HG03025 (cell line): ENCODE data around the gene NCOA3.

Source experiments
- ATAC-seq: cut with Tn5 transposase; IDR thresholded peaks from one replicate; pipeline ENCODE4 v1.9.1; 2021; ENCODE audit warnings: mild to moderate bottlenecking, moderate library complexity; ENCODE audit not compliant: unreplicated experiment, low FRiP score

Gene NCOA3

DNA sequence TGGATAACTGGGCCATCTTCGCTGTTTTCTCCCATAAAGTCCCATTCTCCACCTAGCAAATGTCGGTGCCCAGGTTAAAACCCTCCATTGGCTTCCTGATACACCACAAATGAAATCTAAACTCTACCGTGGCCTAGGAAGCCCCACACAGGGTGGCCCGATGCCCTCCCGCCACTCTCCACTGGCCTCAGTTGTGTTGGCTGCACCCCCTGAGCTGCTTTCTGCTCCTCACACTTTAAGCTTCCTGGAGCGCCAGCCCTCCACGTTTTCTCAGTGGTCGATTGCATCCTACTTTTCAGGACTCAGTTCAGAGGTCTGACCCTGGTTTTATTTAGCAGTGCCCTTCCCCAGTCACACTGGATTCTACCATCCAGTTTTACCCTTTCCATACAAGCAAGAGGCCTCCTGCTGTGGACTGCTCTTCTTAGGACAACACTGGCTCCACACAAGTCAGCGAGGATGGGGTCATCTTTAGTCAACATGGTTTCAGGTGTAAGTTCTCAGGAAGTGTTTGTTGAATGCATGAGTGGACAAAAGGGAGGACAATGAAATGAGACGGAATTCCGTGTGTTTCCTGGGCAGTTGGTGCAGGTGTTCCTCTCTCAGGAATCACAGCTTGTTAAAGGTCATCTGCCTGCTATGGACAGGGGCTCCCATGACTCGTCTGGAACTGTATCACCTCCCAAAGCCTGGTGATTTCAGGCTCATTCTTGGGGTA lies 159.5 kb downstream of the NCOA3 start:
- ATAC-seq: no peak

DNA sequence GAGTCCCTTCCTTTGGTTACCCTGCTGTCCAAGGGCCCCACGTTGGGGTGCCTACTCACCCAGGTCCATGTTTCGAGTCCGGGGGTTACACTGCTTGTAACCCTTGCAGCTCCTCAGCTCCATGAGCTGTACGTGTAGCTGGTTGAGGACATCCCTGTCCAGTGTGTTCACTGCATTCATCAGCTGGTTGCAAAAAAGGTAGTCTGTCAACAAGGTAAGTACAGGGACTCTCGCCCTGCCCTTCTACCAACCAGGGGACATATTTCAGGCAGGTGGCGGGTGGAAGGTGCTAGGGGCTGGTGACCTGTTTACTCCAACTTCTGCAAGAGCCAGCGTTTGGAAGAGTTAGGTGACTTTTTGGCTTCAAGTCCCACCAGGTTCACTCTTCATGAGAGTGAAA lies 160.0 kb downstream of the NCOA3 start:
- ATAC-seq: no peak

DNA sequence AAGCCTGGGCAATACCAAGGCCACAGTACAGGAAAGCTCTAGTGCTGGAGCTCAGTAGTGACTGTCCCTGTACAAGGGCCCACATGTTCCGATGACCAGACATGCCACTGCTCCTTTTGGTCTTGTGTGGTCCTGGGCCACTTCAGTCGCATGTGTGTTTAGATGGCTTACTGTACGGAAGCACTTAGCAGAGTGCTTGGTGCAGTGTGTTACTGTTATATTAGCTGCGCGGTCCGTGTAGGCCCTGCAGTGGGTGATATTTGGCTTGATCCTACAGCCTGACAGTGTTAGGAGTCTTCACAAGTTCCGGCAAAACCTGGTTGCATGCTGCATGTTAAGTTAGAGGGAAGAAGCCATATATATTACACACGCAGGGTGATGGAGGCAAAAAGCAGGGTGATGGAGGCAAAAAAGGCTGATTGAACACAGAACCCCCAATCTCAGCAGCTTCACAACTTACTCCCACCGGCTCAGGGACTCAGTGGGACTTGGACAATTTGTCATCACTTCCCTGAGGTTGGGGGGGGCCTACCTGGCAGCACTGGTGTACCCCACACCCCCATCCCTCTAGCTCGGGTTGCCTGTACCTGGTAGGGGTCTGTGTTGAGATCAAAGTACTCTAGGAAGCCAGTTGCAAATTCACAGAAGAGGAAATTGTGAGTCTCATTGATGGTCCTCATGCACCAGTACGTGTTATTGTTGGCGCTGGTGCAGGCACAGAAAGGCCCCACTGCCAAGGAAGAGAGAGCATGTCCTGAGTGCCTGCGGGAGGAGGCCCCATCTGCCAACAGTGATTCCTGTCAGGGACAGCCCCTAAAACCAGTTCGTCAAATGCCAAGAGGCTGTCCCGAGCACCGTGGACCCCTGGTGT lies 161.0 kb downstream of the NCOA3 start:
- no peak for ATAC-seq

DNA sequence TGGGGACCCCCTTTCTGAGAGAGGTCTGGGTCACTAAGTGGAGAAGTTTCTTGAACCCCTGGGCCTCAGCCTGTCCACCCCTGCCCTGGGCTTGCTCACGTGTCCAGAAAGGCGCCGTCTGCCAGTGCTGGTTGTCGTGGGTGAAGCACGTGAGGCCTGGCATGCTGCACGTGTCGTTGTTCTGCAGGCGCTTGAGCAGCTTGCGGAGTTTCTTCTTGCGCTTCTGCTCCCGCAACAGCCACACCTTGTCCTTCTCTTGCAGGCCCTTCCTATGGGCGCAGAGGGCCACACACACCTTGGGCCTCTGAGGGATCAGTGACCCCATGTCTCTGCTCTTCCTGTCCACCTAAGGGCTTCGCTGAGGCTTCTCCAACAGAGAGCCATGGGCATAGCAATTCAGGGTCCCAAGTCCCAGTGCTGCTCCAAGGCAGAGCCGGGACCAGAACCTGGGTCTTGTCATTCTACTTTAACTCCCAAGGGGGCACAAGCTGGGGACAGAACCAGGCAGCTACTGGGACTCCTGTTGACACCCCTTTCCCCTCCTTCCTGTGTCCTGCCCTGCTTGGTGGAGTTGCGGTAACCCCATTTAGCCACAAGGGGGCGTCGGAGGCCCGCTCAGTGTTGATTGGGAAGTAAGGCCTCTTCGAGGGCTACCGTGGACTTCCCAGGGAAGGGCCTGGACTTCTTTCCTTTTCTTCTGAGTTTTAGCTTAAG lies 161.8 kb downstream of the NCOA3 start:
- ATAC-seq: no peak

DNA sequence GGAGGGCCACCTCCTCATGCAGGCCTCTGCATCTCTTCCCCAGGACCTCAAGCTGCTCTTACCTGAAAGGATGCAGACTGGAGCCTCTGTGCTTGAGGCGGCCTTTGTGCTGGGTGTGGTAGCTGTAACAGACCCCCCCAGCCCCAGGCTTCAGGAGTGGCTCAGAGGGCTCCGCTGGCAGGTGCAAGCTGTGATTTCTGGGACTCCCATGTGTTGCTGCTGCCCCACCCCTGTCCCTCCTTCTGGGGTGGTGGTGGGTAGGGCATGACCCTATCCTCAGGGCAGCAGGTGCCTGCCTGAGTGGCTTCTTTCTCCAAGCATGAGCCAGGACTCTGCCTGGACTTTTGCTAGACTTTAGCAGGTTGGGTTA lies 162.4 kb downstream of the NCOA3 start:
- ATAC-seq: no peak

- no peak for ATAC-seq
Observed at GRCh38 chr20:47664744-47665143, 163.1 kb downstream of the NCOA3 start.

GRCh38 chr20:47665221-47665991 lies 163.7 kb downstream of the NCOA3 start:
- ATAC-seq: no peak

DNA sequence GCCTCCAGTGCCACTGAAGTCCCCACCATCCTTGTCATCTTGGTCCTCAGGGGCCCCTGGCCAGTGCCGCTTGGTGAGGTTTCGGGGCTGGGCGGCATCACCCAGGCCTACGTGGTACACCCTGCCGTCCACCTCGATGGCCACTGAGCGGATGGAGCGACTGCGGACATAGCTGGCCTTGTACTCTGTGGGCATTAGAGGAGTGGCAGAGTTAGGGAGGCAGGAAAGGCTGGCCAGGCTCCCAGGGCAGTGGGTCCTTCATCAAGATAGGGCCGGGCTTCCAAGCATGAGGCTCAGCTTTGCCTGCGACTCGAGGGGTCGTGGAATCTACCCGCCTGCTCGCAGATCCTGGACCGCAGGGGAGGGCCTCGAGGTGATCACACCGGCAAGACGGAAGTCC lies 164.6 kb downstream of the NCOA3 start:
- no peak for ATAC-seq

DNA sequence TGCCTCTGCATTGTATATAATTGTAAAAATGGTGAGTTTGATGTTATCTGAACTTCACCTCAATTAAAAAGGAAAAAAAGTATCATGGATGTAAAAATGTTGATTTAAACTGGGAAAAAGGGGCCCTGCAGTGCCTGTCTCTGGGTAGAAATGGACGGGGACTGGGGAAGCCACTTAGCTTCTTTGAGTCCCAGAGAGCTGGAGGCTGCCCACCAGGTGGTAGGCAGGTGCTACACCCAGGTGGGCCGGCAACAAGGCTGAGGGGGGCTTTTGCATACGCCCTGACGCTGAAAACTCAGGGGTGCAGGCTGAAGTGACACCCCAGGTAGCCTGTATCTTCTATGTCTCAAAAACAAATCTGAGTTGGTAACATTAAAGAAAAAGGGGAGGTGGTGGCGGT lies 165.4 kb downstream of the NCOA3 start:
- ATAC-seq: no peak

- no peak for ATAC-seq
Observed at GRCh38 chr20:47667531-47668312, 166.0 kb downstream of the NCOA3 start.

DNA sequence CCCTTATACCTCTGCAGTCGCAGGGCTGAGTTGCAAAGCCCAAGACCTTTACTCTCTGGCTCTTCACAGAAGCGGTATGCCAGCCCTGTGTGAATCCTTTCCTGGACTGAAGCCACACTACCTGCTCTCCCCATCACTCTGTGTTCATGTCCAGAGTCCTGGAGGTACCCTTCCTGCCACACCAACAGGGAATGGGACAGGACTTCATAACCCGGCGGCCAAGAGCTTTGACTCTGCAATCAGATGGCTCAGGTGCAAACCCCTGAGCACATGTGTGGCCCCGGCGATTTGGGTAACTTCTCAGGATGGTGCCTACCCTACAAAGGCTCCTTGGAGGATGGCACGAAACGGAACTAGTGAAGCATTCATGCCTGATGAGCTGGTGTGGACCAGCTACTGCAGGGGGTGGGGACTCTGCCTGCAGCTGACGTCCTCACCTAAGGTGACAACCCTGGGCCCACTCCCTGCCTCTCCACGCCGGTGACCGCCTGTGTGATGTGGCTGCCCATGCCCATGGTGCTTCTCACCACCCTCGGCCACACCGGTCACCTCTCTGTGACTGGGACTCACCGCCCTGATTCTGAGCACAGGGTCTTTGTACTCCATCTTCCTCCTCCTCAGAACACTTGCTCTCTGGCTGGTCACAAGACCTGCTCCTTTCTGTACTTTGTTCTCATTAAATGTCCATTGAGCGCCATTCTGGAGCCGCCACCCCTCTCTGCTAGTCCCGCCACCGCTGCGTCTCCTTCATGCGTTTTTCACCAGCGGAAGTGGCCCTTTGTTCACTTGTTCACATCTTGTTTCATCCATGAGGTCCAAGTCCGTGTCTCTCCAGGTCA lies 166.8 kb downstream of the NCOA3 start:
- ATAC-seq: no peak

DNA sequence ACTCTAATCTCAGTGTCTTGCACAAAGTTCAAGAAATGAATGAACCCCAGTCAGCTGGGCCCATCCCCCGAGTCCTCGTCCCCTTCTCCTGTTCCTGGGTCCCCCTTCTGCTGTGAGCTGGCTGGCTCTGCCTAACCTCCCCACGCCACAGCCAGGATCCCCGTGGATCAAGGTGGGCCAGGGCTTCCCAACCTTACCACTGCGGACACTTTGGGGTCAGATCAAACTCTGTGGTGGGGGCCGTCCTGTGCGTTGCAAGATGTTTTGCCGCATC lies 167.4 kb downstream of the NCOA3 start:
- no peak for ATAC-seq

- no peak for ATAC-seq
Observed at GRCh38 chr20:47669489-47669888, 167.8 kb downstream of the NCOA3 start.

GRCh38 chr20:47669927-47670890 lies 168.5 kb downstream of the NCOA3 start:
- ATAC-seq: no peak

- ATAC-seq: no peak
Observed at GRCh38 chr20:47670913-47671312, 169.2 kb downstream of the NCOA3 start.

- ATAC-seq: no peak
Observed at GRCh38 chr20:47672166-47672565, 170.5 kb downstream of the NCOA3 start.

GRCh38 chr20:47672886-47673670 lies 171.4 kb downstream of the NCOA3 start:
- no peak for ATAC-seq

- ATAC-seq: no peak
Observed at GRCh38 chr20:47673671-47673955, 171.9 kb downstream of the NCOA3 start.
